GM19463 (cell line): ENCODE data around the gene WRAP73.

ENCODE experiments used
- ATAC-seq: cut with Tn5 transposase; IDR thresholded peaks from one replicate; pipeline ENCODE4 v1.9.1; 2021; ENCODE audit warnings: mild to moderate bottlenecking, moderate library complexity; ENCODE audit not compliant: unreplicated experiment

The WRAP73 gene

DNA sequence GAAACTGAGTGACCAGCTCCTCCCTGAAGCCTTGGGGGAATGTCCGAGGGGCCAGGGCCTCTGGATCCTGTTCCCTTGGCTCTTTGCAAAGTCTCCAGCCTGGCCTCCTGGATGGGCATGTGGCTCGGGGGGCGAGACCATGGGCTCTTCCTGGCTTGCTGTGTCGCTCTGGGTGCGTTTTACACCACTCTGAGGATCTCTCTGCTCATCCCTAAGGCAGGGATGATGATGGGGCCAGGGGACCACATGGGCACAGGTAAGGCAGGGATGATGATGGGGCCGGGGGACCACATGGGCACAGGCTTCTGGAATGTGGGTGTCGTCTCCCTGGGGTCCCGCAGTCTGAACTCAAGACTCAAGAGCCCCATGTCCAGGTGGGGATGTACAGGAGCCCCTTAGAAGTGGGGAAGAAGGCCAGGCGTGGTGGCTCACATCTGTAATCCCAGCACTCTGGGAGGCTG is 20.1 kb upstream of the WRAP73 start:
- ATAC-seq, result no peak

DNA sequence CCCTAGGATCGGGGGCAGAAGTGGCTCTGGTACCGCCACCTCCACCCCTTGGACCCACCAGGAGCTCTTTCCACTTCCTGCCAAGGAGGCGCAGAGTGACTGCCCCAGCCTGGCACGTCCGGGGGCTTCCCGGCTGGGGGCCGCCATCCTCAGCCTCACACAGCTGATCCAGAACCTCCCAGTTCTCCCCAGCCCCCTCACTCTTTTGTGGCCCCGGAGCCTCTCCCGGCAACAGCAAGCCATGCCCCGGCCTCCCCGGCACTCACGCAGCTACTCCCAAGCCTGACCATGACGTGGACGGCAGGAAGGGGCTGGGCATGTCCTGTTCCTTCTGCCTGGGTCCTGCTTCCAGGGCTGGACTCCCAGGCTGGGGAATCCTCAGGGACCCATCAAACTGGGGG is 19.5 kb upstream of the WRAP73 start:
- ATAC-seq, result no peak

DNA sequence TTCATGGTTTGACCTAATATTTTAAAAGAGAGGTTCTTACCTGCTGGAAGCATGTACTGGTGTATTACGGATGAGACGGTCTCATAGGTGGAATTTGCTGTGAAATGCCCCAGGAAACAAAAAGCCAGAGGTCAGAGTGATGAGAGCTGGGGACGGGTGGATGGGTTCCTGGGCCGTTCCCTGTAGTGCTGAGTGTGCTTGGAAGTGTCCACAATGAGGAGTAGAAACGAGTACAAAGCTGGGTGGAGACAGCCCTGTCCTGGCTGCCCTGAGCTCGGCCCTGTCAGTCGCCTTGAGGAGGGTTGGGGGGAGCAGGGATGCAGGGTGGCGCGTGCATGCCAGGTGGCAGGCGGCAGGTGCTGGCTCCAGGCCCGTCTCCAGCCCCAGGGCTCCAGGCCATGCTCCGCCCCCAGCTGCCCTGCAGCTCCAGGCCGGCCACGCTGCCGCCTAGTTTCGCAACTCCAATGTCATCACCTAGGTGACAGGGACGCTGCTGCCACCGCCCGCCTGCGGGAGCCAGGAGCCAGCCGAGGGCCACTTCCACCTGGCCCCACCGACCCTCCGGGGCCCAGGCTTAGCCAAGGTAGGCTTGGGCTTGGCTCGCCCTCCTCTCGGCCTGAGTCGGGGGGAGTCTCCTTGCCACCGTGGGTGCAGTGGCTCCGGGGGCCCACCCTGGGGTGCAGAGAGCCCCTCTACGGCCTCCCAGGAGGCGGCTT is 18.8 kb upstream of the WRAP73 start:
- no peak for ATAC-seq

DNA sequence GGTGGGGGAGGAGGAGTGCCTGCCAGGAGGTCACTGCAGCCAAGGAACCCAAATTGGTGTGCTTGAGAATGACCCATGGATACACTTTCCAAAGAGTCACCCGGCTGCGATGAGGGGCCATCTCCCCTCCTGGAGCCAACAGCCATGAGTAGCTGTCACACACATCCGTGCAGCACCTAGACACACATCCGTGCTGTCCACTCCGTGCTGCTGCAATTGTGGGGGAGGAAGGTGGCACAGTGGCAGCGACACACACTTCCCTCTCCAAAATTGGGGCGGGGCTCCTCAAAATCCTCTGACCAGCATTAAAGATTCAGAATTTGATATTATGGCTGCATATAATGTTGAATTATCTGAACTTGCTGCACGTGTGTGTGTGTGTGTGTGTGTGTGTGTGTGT is 18.2 kb upstream of the WRAP73 start:
- ATAC-seq, result no peak

DNA sequence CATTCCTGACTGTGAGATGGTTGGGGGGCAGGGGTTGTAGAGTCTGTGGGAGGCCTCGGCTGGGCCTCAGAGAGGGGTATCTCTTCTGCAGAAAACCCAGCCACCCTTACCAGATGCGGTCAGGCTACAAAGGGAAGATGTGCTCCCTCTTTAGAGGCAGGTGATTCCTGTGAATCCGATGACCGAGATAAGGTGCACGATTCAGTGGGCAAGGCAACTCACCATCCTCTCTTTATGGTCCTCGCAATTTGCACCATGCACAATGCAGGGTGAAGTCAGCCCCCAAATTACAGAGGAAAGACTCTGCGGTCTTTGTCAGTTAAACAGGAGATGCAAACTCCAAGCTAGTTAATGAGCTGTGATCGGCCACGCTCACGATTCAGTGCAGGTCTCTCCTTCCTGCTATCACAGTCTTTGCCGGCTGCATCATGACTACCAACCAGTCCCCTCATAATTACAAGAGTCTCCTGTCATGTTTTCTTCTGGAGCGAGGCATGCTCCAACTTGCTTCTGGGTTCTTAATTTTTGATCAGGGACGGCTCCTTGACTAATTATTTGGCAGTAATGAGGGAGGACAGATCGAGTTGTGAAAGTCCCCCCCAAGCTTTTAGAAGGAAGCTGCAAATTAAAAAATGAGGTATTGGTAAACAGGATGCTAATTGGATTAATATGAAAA is 14.9 kb upstream of the WRAP73 start:
- ATAC-seq, result no peak

DNA sequence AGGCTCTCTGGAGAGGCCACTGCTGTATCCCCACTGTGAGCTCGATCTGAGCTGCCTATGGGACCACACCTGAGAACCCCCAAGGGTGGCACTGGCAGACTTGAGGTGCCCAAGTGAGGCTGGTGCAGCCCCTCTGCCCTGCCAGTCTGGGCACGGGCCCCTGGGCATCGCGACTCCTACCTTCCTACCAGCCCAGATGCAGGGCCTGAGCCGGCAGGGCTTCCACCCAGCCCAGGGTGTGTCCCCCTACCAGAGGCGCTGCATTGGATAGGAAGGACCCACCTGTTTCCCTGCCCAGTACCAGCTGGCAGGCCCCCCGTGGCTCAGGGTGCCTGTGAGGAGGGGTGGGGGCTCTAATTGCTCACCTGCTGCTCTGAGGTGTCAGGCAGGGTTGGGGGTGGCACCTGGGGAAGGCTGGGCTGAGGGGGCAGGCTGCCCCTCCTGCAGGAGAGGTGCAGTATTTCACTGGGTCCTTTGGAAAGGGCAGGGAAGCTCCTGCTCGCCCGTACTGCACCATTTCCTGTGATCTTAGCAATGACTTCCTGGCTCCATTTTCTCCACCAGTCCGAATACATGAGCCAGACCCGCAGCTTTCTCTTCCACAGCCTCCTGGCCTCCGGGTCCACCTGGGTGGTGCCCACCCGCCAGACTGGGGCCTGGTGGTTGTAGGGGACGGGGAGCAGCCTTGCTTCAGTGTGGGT is 14.2 kb upstream of the WRAP73 start:
- ATAC-seq, result no peak

DNA sequence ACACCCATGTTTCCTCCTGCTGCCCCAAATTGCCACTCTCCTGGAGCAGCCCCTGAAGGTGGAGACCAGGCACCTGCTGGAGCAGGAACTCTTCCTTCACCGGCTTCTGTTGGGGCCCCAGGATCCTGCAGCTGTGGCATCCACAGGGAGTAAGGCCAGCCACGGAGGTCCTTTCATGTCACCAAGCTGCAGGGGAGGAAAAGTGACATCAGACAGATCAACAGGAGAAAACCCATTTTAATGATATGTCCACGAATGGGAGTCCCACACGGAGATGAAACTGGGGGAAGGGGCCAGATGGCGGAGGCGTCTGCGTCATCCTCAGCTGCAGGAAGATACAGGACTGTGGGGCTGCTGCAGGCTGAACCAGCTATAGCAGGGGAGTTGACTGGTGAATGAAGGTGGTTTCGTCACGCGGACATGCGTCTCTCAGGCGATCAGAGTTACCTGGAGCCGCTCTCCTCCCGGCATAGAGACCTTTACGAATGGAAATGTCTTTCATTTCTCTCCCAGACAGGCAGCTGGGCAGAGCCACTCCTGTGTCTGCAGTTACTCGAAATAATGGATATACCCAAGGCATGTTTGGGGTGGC is 12.3 kb upstream of the WRAP73 start:
- no peak for ATAC-seq

DNA sequence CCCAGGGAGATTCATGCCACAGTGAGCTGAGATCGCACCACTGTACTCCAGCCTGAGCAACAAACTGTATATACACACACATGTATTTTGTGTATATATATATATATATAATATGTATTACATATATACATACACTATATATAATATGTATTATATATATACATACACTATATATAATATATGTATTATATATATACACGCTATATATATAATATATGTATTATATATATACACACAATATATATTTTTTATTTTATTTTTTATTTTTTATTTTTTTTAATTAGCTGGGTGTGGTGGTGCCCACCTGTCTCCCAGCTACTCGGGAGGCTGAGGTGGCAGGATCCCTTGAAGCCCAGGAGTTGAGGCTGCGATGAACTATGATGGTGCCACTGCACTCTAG is 11.7 kb upstream of the WRAP73 start:
- ATAC-seq, result no peak

DNA sequence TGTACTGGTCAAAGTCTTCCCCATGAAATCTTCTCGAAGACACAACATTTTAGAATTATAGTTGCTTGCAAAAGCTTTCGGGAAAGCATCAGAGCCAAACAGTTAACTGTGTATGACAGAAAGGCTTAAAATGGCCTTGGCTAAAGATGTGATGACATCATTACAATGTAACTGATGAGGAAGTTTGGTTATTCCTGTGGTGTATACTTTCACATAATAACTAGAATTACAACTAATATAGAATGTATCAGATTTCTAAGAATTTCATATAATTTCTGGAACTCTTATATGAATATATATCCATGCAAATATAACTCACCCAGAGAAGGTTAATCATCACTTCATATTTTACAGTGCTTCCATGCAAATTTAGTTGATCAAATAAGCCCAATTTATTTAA is 10.8 kb upstream of the WRAP73 start:
- no peak for ATAC-seq

DNA sequence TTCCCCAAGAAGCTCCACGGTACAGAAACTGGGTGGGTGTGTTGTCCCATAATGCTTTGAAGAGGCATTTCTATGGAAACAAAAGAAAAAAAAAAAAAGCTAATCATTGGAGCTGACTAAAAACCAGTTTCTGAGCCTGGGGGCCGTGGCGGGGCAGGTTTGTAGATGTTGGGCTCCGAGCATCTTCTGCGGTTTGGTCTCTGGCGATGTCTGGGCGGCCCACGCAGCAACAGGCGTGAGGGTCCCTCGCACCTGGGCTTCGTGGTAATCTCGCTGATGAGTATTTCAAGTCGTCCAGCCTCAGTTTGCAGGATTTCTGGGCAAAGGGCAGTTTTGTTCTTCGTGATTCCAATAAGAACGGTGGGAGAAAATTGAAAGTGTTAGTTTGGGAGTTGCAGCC is 9.2 kb upstream of the WRAP73 start:
- no peak for ATAC-seq

DNA sequence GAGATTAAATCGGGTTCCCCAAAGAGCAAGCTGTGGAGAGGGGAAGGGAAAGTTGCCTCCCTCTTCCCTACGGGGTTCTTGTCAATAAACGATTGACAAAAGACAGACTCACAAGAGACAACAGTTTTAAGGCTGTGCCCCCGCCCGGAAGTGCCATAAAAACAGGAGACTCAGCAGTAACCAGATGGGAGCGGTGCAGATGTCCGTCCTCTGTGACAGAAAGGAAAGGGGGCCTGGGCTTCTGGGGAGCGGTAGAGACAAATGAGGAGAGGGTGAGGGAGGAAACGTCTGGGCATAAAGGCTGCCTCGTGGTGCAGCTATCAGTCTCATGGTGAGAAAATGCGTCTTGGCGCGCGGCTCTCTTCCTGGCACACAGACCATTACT is 8.3 kb upstream of the WRAP73 start:
- no peak for ATAC-seq

DNA sequence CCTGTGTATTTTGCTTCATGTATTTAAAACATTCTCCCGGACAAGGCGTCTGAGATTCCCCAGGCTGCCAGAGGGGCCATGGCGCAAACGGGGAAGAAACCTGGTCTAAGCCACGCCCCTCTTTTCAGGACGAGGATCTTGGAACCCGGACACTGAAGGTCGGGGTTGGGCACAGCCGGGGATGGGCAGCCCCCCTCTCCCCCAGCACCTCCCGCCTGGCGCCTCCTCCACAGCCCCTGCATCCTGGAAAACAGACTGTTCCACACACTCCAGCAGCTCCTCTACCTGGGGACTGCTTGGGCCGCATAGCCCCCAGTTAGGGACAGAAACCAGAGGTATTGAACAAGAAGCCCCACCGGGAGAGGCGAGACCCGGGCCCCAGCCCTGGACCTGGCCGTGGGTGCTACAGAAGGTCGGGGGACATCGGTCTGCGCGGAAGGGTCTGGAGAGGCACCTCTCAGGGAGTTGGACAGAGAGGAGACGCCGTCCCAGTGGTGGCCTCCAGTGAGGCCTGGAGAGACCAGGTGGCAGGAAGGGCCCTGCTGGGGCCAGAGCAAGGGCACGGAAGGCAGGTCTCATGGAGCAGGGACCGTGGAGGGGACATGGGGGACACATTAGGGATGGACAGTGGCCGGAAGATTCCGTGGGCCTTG is 7.8 kb upstream of the WRAP73 start:
- ATAC-seq, result no peak

DNA sequence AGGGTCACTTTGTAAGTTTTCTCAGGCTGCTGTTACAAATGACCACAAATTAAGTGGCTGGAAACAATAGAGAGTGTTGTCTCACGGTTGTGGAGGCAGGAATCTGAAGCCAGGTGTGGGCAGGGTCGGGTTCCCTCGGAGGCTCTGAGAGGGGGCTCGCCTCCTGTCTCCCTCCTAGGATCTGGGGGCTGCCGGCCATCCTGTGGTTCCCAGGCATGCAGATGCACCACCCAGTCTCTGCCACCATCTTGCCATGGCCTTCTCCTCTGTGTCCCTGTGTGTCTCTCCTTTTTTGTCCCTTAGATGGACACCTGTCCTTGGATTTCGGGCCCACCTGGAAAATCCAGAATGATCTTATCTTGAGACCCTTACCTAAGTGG is 7.2 kb upstream of the WRAP73 start:
- ATAC-seq, result no peak

DNA sequence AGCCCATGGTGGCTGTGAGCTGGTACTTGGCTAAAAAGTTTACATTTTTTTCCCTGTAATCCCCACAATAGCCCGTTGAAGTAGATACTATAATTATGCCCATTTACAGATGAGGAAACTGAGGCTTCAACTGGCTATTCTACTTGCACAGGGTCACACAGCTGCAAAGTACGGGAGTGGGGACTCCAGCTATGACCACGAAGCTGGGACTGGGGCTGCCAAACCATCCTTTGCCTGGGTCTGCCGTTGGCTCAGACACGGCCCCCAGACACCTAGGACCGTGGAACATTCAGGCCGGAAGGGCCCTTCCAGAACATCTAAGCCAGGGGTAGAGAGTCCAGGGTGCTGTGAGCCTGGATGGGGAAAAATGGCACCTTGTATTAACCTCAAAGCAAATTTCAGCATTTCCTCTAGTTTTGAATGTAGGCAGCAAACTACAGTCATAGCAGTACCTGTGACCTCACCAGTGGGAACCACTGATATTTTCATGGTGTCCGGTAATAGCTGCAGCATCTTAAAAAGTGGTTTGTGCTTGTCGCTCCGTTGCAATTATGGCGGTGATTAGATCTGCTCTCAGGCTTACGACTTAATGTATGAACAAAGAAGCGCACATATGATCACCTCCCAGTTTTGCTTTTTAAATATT is 6.7 kb upstream of the WRAP73 start:
- ATAC-seq, result peak; percentile 60

DNA sequence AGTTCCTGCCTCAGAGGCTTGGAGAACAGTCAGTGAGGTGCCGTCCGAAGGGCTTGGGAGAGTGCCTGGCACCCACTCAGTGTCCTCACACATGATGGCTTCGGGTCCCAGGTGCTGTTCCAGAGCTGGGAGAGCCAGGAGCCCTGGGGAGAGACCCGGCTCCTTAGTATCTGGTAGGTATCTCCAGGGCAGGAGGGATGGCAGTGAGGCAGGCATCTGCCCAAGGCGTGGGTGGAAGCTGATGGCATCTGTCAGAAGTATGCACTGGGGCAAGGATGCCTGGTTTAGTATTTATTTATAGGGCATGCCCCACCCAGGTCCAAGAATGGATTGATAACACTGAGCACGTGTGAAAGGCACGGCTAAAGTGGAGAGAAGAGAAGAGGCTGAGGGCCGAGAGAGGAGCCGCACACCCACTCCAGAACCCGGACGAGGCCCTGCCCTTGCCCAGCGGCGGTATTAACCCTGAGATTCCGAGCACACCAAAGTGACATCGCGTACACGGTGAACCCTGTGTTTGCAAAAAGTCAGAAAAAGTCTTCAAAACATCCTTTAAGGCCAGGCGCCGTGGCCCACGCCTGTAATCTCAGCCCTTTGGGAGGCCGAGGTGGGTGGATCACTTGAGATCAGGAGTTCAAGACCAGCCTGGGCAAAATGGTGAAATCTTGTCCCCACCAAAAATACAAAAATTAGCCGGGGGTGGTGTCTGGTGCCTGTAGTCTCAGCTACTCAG is 4.8 kb upstream of the WRAP73 start:
- no peak for ATAC-seq

DNA sequence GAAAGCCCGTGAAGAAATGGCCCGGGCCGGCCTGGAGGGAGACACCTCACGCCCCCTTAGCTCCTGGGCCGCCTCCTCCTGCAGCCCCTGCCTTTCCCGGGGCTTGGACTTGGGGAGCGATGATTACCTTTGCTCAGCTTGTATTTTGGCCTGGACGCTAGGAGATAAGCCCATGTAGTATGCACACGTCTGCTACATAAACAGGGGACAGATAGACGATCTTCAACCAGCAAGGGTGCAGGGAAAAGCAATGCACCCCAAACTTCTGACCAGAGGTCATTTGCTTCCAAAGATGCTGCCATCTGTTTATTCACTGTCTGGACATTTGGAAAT is 3.3 kb upstream of the WRAP73 start:
- no peak for ATAC-seq

DNA sequence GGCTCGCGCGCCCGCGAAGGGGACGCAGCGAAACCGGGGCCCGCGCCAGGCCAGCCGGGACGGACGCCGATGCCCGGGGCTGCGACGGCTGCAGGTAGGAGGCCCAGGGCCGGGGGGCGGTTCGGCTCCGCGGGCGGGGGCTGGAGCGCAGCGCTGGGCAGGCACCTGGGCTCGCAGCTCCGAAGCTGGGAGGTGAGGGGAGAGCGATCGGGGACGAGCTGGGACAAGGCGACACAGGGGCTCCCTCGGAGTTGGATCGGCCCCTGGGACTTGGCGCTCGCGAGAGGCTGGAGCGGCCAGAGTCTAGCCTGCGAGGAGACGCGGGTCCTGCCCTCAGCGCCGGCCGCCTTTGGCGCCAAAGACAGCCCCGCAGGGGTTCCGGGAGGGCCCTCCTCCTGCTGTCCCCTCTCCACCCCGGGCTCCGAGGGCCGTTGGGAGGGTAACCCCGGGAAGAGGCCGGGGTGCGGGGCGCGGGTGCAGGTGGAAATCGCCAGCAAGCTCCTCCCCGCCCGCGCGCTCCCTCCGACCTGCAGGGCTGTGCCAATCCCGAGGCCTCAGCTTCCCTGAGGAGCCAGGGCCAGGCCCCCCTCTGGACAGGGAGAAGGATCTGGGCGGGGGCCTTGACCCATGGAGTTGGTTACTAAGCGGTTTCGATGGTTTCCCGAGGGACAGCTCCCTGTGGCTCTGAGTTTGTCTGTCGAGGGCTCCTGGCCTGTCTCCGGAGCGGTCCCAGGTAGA is 2.8 kb upstream of the WRAP73 start:
- no peak for ATAC-seq

DNA sequence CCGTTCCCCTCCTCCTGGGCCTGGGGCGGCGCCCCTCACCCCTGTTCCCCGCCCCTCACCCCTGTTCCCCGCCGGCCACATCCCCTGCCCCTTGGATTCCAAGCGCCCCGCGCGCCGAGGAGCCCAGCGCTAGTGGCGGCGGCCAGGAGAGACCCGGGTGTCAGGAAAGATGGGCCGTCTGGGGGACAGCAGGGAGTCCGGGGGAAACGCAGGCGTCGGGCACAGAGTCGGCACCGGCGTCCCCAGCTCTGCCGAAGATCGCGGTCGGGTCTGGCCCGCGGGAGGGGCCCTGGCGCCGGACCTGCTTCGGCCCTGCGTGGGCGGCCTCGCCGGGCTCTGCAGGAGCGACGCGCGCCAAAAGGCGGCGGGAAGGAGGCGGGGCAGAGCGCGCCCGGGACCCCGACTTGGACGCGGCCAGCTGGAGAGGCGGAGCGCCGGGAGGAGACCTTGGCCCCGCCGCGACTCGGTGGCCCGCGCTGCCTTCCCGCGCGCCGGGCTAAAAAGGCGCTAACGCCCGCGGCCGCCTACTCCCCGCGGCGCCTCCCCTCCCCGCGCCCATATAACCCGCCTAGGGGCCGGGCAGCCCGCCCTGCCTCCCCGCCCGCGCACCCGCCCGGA is 2.1 kb upstream of the WRAP73 start, which contains the start of gene TP73:
TSS of gene TP73 (plus strand) at position 587 of the 618 bp plus-strand sequence. CDS start 29,850 bp downstream, outside the sequence.
- ATAC-seq, result no peak
